Esophagus squamous epithelium (tissue), 5 donors: ENCODE data around the gene B3GAT1. TPM values are rescaled to one million over a fixed set of nuclear protein-coding genes. Genes with fewer than 3 reads are reported as not detected.

Experiments used
- DNase-seq: peaks from one replicate; lab custom pipeline; 2025; lab: John Stamatoyannopoulos, UW
- H3K27ac ChIP-seq, 4 donors: fragments of 200-600 bp; sonication (generic); one replicate each; pipeline ENCODE4 v1.5.1; 2016 to 2019; ENCODE audit warnings: mild to moderate bottlenecking in 1 of 4
- H3K27me3 ChIP-seq, 4 donors: fragments of 200-600 bp; sonication (generic); 1 replicate in 3 of 4; 2 replicates in 1 of 4; pipeline versions ENCODE4 v1.5.1 to v1.6.0; 2017 to 2021; ENCODE audit warnings: antibody characterized with exemption in 1 of 4
- H3K36me3 ChIP-seq, 3 donors: fragments of 200-600 bp; sonication (generic); one replicate each; pipeline ENCODE4 v1.5.1; 2016 to 2019
- H3K4me1 ChIP-seq, 3 donors: fragments of 200-600 bp; sonication (generic); one replicate each; pipeline ENCODE4 v1.5.1; 2017 to 2019
- H3K4me3 ChIP-seq, 4 donors: fragments of 200-600 bp; sonication (generic); 1 replicate in 3 of 4; 2 replicates in 1 of 4; pipeline ENCODE4 v1.5.1; 2016 to 2019; ENCODE audit warnings: mild to moderate bottlenecking in 2 of 4, moderate library complexity in 1 of 4
- H3K9me3 ChIP-seq, 3 donors: fragments of 200-600 bp; sonication (generic); one replicate each; pipeline ENCODE4 v1.5.1; 2016 to 2019
- POLR2A ChIP-seq, 4 donors: fragments of 450-650 bp; IDR thresholded peaks; one replicate each; pipeline ENCODE4 v1.6.1; 2017; ENCODE audit warnings: antibody characterized with exemption in 4 of 4, mild to moderate bottlenecking in 4 of 4, moderate library complexity in 3 of 4
- WGBS, 2 donors: methylation state at CpG; one replicate each; pipeline ENCODE4 v1.1.5; 2018; 5-methylcytosine and 5-hydroxymethylcytosine counted together
- intact Hi-C: fragments of 100-400 bp; cut with DNase I; formaldehyde crosslinking; loops from one replicate; pipeline ENCODE4 v1.15.0; 2022
- total RNA-seq, 4 donors: library from RNA; depleted of rRNA; stranded (reverse); fragments of >200 nt; gene quantifications; one replicate each; pipeline ENCODE4 v1.1.0, GENCODE V29; 2016
- TF ChIP-seq, protein P1 (sequence below), 6 experiments: fragments of 450-650 bp in 4 of 6; fragments of 200-600 bp in 2 of 6; sonication (generic) in 2 of 6; IDR thresholded peaks; one replicate each; pipeline ENCODE4 v1.5.1; 2016 to 2019; ENCODE audit warnings: antibody characterized with exemption in 6 of 6, mild to moderate bottlenecking in 4 of 6, moderate library complexity in 4 of 6
- donor health status: DM: yes; HTN: yes; CAD: no.

Gene B3GAT1
- total RNA-seq, 4 donors from 2014 or later = 0.09 to 0.94 (median 0.38) TPM; not detected in 1

DNA sequence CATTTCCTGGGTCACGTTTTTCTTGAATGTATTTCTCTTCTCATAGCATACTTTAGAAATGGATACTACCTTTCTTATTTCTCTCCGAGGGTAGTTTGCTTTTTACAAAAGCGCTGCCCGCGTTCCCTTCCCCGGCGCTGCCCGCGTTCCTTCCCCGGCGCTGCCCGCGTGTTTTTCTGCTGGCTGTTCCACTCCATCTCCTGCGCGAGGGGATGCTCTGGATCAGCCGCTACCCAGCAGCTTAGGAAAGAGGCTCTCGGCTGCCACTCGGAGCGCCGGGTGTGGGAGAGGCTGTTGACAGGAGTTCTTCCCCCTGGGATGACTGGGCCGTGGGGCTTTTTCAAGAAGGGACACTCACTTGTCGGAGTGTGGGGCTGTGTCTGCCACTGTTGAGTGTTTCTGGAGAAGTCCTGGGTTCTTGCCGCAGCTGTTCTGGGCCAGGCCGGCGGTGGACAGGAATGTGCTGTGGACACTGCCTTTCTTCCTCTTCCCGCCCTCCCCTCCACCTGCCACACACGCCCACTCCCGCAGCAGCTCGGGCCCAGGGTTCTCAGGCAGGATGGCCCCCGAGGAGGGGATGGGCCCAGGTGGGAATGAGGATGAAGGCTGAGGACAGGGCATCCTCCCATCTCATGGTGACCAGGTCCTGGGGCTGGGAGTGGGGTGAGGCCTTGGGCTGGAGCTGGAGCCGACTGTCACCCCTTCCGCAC lies 49.7 kb downstream of the B3GAT1 start:
- no peaks in the 10 kb centered on the region for H3K36me3 ChIP-seq
- no peak overlapping the region for H3K27ac ChIP-seq
- intact Hi-C loops = no loop called here
- H3K4me1 ChIP-seq = peaks cover 0 to 6% (median 0%) of the 10 kb centered on the region in 3 donors
- peaks cover 0 to 5% (median 0%) of the 10 kb centered on the region in 4 donors for H3K27me3 ChIP-seq
- H3K9me3 ChIP-seq = no peaks in the 10 kb centered on the region
- no peak overlapping the region for H3K4me3 ChIP-seq
- no peak for TF ChIP-seq POLR2A (IDR thresholded peaks at IDR 0.05)
- TF ChIP-seq, protein P1, sequence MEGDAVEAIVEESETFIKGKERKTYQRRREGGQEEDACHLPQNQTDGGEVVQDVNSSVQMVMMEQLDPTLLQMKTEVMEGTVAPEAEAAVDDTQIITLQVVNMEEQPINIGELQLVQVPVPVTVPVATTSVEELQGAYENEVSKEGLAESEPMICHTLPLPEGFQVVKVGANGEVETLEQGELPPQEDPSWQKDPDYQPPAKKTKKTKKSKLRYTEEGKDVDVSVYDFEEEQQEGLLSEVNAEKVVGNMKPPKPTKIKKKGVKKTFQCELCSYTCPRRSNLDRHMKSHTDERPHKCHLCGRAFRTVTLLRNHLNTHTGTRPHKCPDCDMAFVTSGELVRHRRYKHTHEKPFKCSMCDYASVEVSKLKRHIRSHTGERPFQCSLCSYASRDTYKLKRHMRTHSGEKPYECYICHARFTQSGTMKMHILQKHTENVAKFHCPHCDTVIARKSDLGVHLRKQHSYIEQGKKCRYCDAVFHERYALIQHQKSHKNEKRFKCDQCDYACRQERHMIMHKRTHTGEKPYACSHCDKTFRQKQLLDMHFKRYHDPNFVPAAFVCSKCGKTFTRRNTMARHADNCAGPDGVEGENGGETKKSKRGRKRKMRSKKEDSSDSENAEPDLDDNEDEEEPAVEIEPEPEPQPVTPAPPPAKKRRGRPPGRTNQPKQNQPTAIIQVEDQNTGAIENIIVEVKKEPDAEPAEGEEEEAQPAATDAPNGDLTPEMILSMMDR (IDR thresholded peaks at IDR 0.05) = no peak
- 78 to 92% methylated on average over 8 to 15 of the region's 32 CpGs for WGBS, 2 donors
- DNase-seq = no peak

DNA sequence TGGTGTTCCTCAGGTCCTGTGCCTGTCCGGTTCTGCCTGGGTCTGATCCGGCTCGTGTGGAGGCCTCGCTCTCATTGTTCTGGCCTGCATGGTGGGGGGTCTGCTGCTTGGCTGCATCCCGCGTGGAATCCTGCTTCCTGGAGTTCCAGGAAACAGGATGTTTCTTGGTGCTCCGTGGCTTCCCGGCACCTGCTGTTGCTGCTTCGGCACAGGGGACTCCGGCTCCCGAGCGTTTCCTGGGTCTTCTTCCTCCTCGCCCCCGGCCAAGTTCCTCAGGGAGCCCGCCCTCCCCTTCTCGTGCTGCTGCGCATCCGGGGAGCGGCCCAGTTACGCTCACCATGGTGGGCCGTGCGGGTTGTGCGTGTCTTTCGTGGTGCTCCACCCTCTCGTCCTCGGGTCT lies 50.4 kb downstream of the B3GAT1 start:
- Histone ChIP-seq H3K4me3 (no peak overlapping the region), H3K9me3 (no peaks in the 10 kb centered on the region), H3K4me1 (peaks cover 0 to 6% (median 0%) of the 10 kb centered on the region in 3 donors), H3K36me3 (no peaks in the 10 kb centered on the region), H3K27me3 (peaks cover 0 to 5% (median 0%) of the 10 kb centered on the region in 4 donors), H3K27ac (no peak overlapping the region)
- no peak for DNase-seq
- TF ChIP-seq, protein P1 (IDR thresholded peaks at IDR 0.05) = no peak
- no peak for TF ChIP-seq POLR2A (IDR thresholded peaks at IDR 0.05)
- 87% methylated on average over 17 to 21 of the region's 26 CpGs for WGBS, 2 donors
- intact Hi-C loops = no loop called here

DNA sequence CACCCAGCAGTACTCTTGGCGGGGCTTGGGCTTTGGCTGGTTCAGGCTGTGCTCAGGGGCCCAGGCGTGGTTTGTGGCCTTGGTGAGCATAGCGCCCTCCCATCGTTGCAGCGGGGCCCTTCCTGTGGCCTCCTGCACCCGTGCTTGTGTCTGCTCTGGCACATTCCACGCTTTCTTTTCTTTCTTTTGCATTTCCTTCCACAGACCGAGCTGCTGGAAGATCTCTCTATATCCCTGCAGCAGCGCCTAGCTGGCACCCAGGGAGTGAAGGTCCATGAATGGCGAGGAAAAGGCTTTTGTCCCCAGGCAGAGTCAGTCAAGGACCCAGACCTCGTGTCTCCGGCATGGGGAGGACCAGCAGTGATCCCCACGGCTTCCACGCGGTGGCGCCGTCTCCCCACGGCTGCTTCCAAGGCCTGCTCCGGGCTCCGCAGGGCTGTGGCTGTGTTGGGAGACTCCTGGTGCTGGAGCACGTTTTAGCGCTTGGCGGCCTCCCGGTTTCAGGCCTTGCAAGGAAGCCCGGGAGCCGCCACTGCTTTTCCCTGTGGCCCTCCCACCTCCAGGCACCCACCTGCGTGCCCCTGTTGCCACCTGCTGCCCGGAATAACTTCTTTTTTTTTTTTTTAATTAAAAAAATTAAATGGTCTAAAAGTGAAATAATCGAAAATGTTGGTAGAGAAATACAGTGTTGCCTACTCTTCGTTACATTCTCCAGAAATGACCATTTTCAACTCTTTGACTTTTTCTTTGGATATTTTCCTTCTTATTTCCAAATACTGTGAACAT lies 51.8 kb downstream of the B3GAT1 start:
- DNase-seq = no peak
- no peak overlapping the region for H3K27ac ChIP-seq
- TF ChIP-seq, protein P1 (IDR thresholded peaks at IDR 0.05) = peak; percentile 53 to 88 (median 81)
- TF ChIP-seq POLR2A (IDR thresholded peaks at IDR 0.05) = no peak
- peaks cover 0 to 5% (median 0%) of the 10 kb centered on the region in 4 donors for H3K27me3 ChIP-seq
- intact Hi-C loops = no loop called here
- no peak overlapping the region for H3K4me3 ChIP-seq
- H3K9me3 ChIP-seq = no peaks in the 10 kb centered on the region
- H3K4me1 ChIP-seq = peaks cover 0 to 6% (median 0%) of the 10 kb centered on the region in 3 donors
- 33 to 38% methylated on average over 12 to 18 of the region's 30 CpGs for WGBS, 2 donors
- no peaks in the 10 kb centered on the region for H3K36me3 ChIP-seq

DNA sequence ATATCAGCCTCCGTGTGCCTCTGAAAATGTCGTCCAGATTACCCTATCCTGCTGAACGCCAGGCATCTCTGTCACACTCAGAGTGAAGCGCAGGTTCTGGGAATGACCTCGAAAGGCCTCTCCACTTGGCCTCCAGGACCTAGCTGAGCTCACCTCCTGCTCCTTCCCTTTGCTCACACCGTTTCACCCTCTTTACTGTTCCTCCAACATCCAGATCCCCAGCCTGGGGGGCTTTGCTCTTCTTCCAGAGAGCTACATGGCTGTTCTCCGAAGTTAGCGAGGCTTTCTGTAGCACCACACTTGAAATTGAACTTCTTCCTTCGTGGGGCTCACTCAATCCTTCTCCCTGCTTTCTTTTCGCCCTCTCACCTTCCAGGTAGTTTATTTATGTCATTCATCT lies 52.4 kb downstream of the B3GAT1 start:
- 87 to 89% methylated on average over 10 of the region's 10 CpGs for WGBS, 2 donors
- no peak for DNase-seq
- TF ChIP-seq, protein P1 (IDR thresholded peaks at IDR 0.05) = no peak
- no peak for TF ChIP-seq POLR2A (IDR thresholded peaks at IDR 0.05)

More for the DNA sequence above, 52.4 kb downstream of the B3GAT1 start:
- Histone ChIP-seq H3K36me3 (no peaks in the 10 kb centered on the region), H3K27ac (no peak overlapping the region), H3K4me3 (no peak overlapping the region), H3K4me1 (peaks cover 0 to 6% (median 0%) of the 10 kb centered on the region in 3 donors), H3K9me3 (no peaks in the 10 kb centered on the region), H3K27me3 (peaks cover 0 to 5% (median 0%) of the 10 kb centered on the region in 4 donors)
- intact Hi-C loops = no loop called here
